Esophagus muscularis mucosa (tissue), 4 donors: ENCODE results near the gene GJB4.

Experiments used
- CTCF ChIP-seq, 3 experiments: fragments of 200-600 bp in 2 of 3; fragments of 450-650 bp in 1 of 3; sonication (generic) in 2 of 3; IDR thresholded peaks; one replicate each; pipeline ENCODE4 v1.5.1; 2017 to 2019; ENCODE audit warnings: antibody characterized with exemption in 3 of 3, mild to moderate bottlenecking in 2 of 3, moderate library complexity in 1 of 3
- EP300 ChIP-seq: sonication (generic); formaldehyde crosslinking; IDR thresholded peaks from one replicate; pipeline ENCODE4 v1.6.1; 2017; ENCODE audit warnings: antibody characterized with exemption
- POLR2AphosphoS5 ChIP-seq, 2 donors: sonication (generic); formaldehyde crosslinking; IDR thresholded peaks; one replicate each; pipeline ENCODE4 v1.6.1; 2017; ENCODE audit warnings: antibody characterized with exemption in 2 of 2

DNA sequence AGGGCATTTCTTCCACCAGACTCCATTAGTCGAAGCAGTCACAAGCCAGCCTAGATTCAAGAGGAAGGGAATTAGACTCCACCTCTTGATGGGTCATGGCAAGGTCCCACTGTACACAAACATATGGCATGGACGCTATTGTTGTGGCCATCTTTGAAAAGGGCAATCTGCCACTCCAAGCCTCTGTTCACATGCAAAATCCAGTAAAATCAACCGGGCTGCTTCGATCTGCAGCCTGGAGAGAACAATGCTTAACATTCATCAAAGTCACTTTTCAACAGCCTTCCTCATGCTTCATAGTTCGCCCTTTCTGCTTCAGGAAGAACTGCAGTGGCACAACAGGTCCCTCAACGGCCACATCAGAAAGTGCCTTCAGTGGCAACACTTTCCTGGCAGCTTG lies 32.7 kb upstream of the GJB4 start:
- TF ChIP-seq CTCF (IDR thresholded peaks at IDR 0.05): no peak
- no peak for TF ChIP-seq POLR2AphosphoS5 (IDR thresholded peaks at IDR 0.05)
- TF ChIP-seq EP300: no peak
